ENCODE data around the gene VSTM5. TPM values are rescaled to one million over a fixed set of nuclear protein-coding genes. Genes with fewer than 3 reads are reported as not detected.

Gene VSTM5
- total RNA-seq, 1 experiment from 2014 or later: not detected

DNA sequence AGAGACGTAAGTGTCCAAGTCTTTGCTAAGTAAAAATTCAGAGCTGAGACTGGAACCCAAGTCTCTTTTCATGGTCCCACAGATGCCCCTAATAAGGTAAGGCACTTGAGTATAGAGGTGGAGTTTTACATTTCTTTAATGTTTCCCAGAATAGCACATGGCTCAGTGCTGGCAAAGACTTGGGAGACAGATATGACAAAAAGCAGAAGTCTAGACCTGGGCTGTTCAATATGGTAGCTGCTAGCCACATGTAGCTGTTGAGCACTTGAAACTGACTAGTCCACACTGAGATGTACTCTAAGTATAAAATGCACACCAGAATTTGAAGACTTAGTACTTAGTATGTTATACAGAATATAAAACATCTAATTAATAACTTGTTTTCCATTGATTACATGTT lies 17.6 kb downstream of the VSTM5 start:
- Mint-ChIP-seq H3K4me3 (no peak overlapping the region), H3K27ac (no peak overlapping the region), H3K9me3 (no peaks in the 10 kb centered on the region), H3K36me3 (ENCODE audit: insufficient read depth in 1 of 3, low read depth in 3 of 3) (no peaks in the 10 kb centered on the region), H3K4me1 (peaks cover 3 to 5% of the 10 kb centered on the region in 2 experiments; a peak in 2 of 4 replicates), H3K27me3 (ENCODE audit: low read depth) (no peaks in the 10 kb centered on the region)
- no peak overlapping the region for H2BK20ac ChIP-seq (ENCODE audit: low read depth, low read length, poor library complexity, severe bottlenecking)
- H4K5ac ChIP-seq (ENCODE audit: insufficient read length, low read depth, low read length): no peak overlapping the region
- no CpG with 5 or more reads among the region's 1 CpG for WGBS (ENCODE audit: extremely low coverage, insufficient read length, low lambda C conversion rate)
- no peaks in the 10 kb centered on the region for H3K23me2 ChIP-seq (ENCODE audit: insufficient read length, low read depth, low read length, poor library complexity, severe bottlenecking)
- H3K79me1 ChIP-seq (ENCODE audit: insufficient read depth, low read depth, low read length, poor library complexity, severe bottlenecking): no peaks in the 10 kb centered on the region
- no peak overlapping the region for H3K9ac ChIP-seq (ENCODE audit: extremely low read depth, insufficient read length, low read length)
- H2BK120ac ChIP-seq (ENCODE audit: low read depth, low read length, poor library complexity, severe bottlenecking): no peak overlapping the region
- TF ChIP-seq, protein P1, sequence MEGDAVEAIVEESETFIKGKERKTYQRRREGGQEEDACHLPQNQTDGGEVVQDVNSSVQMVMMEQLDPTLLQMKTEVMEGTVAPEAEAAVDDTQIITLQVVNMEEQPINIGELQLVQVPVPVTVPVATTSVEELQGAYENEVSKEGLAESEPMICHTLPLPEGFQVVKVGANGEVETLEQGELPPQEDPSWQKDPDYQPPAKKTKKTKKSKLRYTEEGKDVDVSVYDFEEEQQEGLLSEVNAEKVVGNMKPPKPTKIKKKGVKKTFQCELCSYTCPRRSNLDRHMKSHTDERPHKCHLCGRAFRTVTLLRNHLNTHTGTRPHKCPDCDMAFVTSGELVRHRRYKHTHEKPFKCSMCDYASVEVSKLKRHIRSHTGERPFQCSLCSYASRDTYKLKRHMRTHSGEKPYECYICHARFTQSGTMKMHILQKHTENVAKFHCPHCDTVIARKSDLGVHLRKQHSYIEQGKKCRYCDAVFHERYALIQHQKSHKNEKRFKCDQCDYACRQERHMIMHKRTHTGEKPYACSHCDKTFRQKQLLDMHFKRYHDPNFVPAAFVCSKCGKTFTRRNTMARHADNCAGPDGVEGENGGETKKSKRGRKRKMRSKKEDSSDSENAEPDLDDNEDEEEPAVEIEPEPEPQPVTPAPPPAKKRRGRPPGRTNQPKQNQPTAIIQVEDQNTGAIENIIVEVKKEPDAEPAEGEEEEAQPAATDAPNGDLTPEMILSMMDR (conservative IDR thresholded peaks at IDR 0.05): no peak
- no peak overlapping the region for H3K27ac ChIP-seq (ENCODE audit: insufficient read length, low read depth, low read length)
- H2BK15ac ChIP-seq (ENCODE audit: low read depth, low read length): no peak overlapping the region
- no peak overlapping the region for H3T11ph ChIP-seq (ENCODE audit: low read length)
- no peak overlapping the region for H2AK5ac ChIP-seq (ENCODE audit: insufficient read length, low read length)
- H3K4me1 ChIP-seq (ENCODE audit: insufficient read depth, low read length): no peaks in the 10 kb centered on the region
- H3K9me3 ChIP-seq (ENCODE audit: control insufficient read depth, low read depth, low read length): no peaks in the 10 kb centered on the region
- H3K79me2 ChIP-seq (ENCODE audit: insufficient read depth, low read length): no peaks in the 10 kb centered on the region
- H4K91ac ChIP-seq (ENCODE audit: insufficient read length, low read depth, low read length): no peak overlapping the region
- H2BK12ac ChIP-seq (ENCODE audit: insufficient read length, low read depth, low read length): no peak overlapping the region
- no peak overlapping the region for H4K8ac ChIP-seq (replicated peaks; ENCODE audit: insufficient read length, low read depth, low read length)
- no peak overlapping the region for H3K14ac ChIP-seq (ENCODE audit: insufficient read depth, low read length)
- DNase-seq: no peak
- H3K56ac ChIP-seq (ENCODE audit: insufficient read length, low read depth, low read length): no peak overlapping the region
- H4K20me1 ChIP-seq (ENCODE audit: control insufficient read depth, insufficient read depth, insufficient read length): no peaks in the 10 kb centered on the region
- no peak overlapping the region for H2BK5ac ChIP-seq (ENCODE audit: insufficient read length, low read length)
- H3K4me2 ChIP-seq (ENCODE audit: insufficient read depth, insufficient read length, low read length): no peak overlapping the region
- no peak overlapping the region for H3K23ac ChIP-seq (ENCODE audit: insufficient read length, low read depth, low read length)
- no peak overlapping the region for H2AFZ ChIP-seq (ENCODE audit: low read length)
- no peaks in the 10 kb centered on the region for H3K27me3 ChIP-seq (ENCODE audit: insufficient read depth, low read length)
- no peak overlapping the region for H3K18ac ChIP-seq (ENCODE audit: insufficient read length, low read depth, low read length)
- H3K4ac ChIP-seq (ENCODE audit: low read depth, low read length): no peak overlapping the region
